Renal cortex interstitium (tissue), 11 donors: Measurements from ENCODE around the gene HHIPL1. TPM values are rescaled to one million over a fixed set of nuclear protein-coding genes. Genes with fewer than 3 reads are reported as not detected.

Experiments
- DNase-seq, 11 donors: peaks; one replicate each; pipeline ENCODE4 v3.0.0-alpha.2; 2013; ENCODE audit warnings: low read depth in 9 of 11, low spot score in 4 of 11; ENCODE audit errors: extremely low read depth in 1 of 11
- polyA plus RNA-seq, 3 donors: library from polyadenylated mRNA; unstranded; fragments of 120-200 nt; gene quantifications; one replicate each; pipeline ENCODE4 v1.2.1, GENCODE V29; 2013; ENCODE audit not compliant: insufficient read length in 3 of 3

HHIPL1 gene
- polyA plus RNA-seq, 3 donors, result 1.5 to 2.4 (median 1.6) TPM

- DNase-seq, result no peak
These were observed 23.7 kb downstream of the HHIPL1 start for GRCh38 chr14:99668307-99669295.

DNA sequence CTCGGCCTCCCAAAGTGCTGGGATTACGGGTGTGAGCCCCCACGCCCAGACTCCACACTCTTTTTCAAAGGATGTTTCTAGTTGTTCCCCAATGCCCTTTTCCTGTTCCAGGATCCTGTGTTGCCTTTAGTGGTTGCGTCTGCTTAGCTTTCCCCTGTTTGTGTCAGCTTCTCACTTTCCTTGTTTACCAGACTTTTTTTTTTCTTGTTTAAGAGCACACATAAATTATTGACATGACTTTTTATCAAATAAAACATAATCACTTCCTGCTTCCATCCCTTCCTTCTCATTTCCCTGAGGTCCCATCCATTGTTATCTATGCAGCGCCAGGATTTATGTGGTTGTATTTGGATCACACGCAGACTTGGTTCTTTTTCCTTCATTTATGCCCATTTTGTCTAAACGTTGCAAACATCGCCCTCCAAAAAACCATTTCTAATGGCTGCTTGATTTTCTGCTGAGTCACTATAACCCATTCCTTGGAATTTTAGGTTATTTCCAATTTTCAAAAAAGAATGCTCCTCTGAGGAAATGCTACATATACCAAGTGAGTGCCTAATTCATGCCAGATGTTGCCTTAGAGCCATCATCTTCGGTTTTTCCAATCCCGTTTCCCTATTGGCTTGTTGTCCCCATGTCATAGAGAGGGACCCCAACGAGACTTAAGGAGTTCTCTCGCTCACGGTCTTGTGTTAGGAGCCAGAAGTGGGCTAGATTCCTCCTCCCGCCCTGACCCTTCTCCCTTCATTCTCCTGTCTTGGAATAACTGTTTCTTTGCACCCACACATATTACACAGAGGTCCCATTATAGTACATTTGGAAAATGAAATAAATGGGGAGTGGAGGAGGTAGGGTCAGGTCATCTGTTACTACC is 25.7 kb downstream of the HHIPL1 start:
- DNase-seq, result no peak

DNA sequence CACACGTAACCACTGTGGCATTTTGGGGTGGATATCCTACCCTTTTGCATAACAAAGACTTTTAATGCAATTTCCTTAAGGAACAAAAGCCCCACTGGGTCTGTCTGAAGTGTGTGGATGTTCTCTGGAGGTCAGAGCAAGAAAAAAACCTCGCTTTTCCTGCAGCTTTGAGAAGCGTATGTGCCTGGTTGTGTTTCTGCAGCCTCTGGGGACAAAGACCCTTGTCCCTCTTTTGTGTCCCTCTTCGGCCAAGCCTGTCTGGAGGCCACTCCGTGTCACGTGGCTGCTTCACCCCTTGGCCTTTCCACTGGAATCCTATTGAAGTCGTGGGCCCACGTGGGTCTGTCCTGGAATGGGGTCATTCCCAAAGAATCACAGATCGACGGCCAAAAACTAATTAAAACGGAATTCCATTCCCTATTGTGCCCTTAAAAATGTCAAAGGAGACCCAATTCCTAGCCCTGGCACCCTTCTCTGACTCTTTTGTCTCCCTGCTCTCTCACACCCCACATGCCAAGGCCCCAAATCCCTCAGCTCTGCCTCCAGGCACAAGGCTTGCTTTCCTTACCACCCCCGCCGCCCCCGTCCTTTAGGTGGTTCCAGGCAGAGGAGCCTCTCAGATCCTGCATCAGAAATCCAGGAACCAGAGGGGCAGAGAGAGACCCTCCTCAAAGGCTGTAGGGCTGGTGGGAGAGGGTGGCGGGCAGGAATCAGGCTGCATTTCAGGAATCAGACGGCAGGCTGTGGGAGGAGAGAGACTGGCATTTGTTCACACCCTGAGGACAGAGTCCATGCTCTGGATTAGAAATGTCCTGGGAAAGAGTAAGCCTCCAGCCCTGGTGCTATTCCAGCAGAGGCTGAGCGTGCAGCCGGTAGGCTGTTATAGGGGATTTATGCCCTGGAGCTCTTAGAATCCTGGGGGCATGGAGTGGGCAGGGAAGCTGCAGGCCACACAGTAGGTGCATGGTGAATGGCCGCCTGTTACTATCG is 26.6 kb downstream of the HHIPL1 start:
- no peak for DNase-seq

- DNase-seq, result no peak
These were observed 27.8 kb downstream of the HHIPL1 start for GRCh38 chr14:99672506-99673304.

GRCh38 chr14:99673305-99674063 is 28.6 kb downstream of the HHIPL1 start:
- DNase-seq, result no peak

GRCh38 chr14:99674064-99674650 is 29.2 kb downstream of the HHIPL1 start:
- no peak for DNase-seq

GRCh38 chr14:99674776-99675381 is 29.9 kb downstream of the HHIPL1 start:
- DNase-seq, result no peak

DNA sequence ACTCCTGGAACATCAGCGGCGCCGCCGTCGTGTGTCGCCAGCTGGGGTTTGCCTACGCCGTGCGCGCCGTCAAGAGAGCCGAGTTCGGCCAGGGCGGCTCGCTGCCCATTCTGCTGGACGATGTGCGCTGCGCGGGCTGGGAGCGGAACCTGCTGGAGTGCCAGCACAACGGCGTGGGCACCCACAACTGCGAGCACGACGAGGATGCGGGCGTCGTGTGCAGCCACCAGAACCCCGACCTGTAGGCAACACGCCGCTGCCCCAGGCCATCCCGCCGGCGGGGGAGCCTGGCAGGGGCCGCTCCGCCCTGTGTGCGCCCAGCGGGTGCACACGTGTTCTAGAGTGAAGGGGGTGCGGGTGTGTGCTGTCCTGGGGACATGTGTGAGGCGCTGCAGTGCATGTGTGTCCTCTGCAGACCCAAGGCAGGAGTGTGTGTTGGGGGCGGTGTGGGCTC is 30.5 kb downstream of the HHIPL1 start:
- DNase-seq, result no peak

DNA sequence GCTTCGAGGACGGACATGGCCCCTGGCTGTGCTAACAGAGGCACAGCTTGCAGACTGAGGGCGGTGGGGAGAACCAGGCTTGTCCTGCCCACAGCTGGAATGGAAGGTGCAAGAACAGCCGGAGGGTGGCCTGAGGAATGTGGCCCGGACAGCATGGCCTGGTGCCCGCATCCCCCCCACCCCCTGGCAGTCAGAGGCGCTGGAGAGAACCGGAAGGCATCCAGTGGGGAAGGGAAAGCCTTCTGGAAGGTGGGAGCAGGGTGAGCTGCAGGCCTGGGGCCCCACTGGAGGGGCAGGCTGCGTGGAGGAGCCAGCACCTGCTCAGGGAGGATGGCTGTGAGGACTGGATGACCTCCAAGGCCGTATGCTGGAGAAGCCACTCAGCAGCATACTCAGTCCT is 31.0 kb downstream of the HHIPL1 start:
- no peak for DNase-seq

DNA sequence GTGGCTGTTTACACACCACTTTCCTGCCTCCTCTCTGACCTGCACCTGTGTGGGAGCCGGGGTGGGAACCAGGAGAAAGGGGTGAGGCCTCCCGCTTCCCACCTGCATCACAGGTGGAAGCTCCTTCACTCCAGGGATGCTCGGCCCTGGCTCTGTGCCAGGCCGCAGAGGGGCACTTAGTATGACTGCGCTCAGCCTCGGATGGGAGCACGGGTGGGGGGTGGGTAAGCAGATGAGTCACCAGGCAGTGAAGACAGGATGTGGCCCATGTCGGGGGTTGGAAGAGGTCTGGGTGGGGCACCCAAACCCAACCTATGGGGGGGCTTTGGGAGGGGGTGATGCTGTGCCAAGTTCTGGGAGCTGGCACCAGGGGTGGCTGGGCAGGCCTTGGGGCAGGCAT is 31.7 kb downstream of the HHIPL1 start:
- DNase-seq, result no peak

GRCh38 chr14:99677231-99678140 is 32.6 kb downstream of the HHIPL1 start:
- no peak for DNase-seq

DNA sequence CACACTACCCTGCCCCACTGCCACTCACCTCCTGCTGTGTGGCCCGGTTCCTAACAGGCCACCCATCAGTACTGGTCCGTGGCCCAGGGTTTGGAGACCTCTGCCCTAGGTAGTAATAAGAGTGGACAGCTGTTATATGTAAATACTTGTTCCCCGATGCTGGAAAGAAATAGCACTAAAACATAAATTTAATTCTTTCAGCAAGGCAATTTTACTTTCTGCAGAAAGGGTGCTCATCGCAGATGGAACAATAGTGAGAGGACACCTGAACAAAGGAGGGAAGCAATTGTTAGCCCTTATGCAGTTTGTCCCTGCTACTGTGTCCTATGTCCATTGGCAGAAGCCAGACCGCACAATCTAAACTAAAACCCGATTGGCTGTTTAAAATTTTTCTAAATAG is 33.3 kb downstream of the HHIPL1 start:
- no peak for DNase-seq

GRCh38 chr14:99679111-99679510 is 34.2 kb downstream of the HHIPL1 start:
- no peak for DNase-seq

DNA sequence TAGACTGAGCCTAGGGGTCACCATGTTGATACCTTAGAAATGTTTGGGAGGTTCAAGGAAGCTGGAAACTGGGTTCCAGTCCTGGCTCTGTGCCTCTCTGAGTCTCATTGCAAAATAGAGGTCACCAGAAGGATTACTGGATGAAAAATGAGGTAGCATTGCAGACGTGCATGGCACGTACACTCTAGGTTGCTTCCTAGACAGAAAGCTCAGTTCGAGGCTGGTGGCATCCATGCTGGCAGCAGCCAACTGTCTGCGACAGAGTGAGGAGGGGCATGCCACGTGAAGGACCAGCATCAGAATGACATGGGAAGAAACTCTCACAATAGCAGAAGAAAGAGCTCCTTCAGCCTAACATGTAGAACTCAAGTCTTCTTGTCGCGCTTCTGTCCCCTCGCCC is 34.6 kb downstream of the HHIPL1 start:
- DNase-seq, result no peak

DNA sequence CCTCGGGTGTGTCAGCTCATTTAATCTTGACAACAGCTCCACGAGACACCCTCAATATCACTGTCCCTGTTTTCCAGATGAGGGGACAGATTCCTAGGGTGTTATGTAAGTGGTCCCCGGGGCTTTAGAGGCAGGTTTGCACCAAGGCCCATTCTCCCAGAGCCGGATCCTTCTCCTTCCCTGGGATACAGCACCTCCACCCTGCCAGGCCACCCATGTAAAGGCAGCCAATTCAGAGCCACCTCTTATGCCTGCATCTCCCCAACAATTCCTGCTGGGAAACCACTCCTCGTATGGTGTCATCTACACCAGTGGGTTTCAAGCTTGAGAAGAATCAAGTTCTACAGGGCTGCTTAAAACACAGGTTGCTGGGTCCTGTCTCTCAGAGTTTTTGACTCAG is 35.1 kb downstream of the HHIPL1 start:
- no peak for DNase-seq
